ENCODE results near the gene SMARCE1.

SMARCE1 gene

GRCh38 chr17:40623419-40624210 lies 24.0 kb downstream of the SMARCE1 start:
- DNase-seq (ENCODE audit: low spot score), result no peak
- H3K4me1 Mint-ChIP-seq (ENCODE audit: low read depth), result peaks cover 53% of the 10 kb centered on the region
- no peak overlapping the region for H3K27ac Mint-ChIP-seq
- H3K36me3 Mint-ChIP-seq (ENCODE audit: low read depth), result peaks cover 16% of the 10 kb centered on the region
- no peak overlapping the region for H3K4me3 Mint-ChIP-seq
- H3K27me3 Mint-ChIP-seq (ENCODE audit: low read depth), result no peaks in the 10 kb centered on the region
- no peaks in the 10 kb centered on the region for H3K9me3 Mint-ChIP-seq

- Mint-ChIP-seq H3K27me3 (ENCODE audit: low read depth) (no peaks in the 10 kb centered on the region), H3K9me3 (no peaks in the 10 kb centered on the region), H3K4me3 (peak overlapping the region; percentile 62), H3K36me3 (ENCODE audit: low read depth) (peaks cover 11% of the 10 kb centered on the region), H3K4me1 (ENCODE audit: low read depth) (peaks cover 54% of the 10 kb centered on the region), H3K27ac (peak overlapping the region; percentile 76)
- DNase-seq (ENCODE audit: low spot score), result peak; percentile 39
These were observed 25.1 kb downstream of the SMARCE1 start for GRCh38 chr17:40622509-40622928.

DNA sequence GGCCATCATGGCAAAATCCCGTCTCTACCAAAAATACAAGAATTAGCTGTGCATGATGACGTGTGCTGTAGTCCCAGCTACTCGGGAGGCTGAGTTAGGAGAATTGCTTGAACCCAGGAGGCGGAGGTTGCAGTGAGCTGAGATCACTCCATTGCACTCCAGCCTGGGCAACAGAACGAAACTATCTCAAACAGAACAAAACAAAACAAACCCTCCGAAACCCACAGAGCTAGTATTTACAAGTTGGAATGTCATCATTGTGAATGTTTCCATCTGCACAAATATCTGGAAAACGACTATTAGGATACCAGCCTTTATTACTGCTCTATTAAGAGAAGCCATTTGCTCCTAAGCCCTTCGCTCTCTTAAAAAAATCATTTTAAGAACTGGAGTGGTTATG lies 26.0 kb downstream of the SMARCE1 start:
- H3K4me3 Mint-ChIP-seq, result no peak overlapping the region
- no peak overlapping the region for H3K27ac Mint-ChIP-seq
- H3K9me3 Mint-ChIP-seq, result no peaks in the 10 kb centered on the region
- no peaks in the 10 kb centered on the region for H3K27me3 Mint-ChIP-seq (ENCODE audit: low read depth)
- H3K36me3 Mint-ChIP-seq (ENCODE audit: low read depth), result peaks cover 3% of the 10 kb centered on the region
- no peak for DNase-seq (ENCODE audit: low spot score)
- H3K4me1 Mint-ChIP-seq (ENCODE audit: low read depth), result peaks cover 59% of the 10 kb centered on the region

DNA sequence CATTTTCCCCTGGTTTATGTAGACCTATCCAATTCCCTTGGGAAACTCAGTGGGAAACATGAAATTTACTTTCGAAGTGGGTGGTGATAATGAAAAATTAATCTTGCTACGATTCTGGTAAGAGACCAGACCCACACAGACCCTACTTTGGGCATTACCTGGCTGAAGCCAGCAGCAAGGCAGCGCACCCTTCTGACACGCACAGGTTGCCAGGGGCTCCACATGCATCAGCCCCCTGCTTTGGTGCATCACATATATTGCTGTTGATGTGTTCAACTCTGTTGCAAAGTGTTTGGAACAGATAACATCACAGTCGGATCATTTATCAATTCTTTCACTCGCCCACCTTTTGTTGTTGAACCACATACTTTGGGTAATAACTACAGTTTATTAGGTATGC lies 26.6 kb downstream of the SMARCE1 start:
- no peaks in the 10 kb centered on the region for H3K9me3 Mint-ChIP-seq
- no peak overlapping the region for H3K27ac Mint-ChIP-seq
- DNase-seq (ENCODE audit: low spot score), result no peak
- H3K27me3 Mint-ChIP-seq (ENCODE audit: low read depth), result no peaks in the 10 kb centered on the region
- H3K4me3 Mint-ChIP-seq, result peak overlapping the region; percentile 18
- H3K4me1 Mint-ChIP-seq (ENCODE audit: low read depth), result peaks cover 59% of the 10 kb centered on the region
- H3K36me3 Mint-ChIP-seq (ENCODE audit: low read depth), result peaks cover 2% of the 10 kb centered on the region

DNA sequence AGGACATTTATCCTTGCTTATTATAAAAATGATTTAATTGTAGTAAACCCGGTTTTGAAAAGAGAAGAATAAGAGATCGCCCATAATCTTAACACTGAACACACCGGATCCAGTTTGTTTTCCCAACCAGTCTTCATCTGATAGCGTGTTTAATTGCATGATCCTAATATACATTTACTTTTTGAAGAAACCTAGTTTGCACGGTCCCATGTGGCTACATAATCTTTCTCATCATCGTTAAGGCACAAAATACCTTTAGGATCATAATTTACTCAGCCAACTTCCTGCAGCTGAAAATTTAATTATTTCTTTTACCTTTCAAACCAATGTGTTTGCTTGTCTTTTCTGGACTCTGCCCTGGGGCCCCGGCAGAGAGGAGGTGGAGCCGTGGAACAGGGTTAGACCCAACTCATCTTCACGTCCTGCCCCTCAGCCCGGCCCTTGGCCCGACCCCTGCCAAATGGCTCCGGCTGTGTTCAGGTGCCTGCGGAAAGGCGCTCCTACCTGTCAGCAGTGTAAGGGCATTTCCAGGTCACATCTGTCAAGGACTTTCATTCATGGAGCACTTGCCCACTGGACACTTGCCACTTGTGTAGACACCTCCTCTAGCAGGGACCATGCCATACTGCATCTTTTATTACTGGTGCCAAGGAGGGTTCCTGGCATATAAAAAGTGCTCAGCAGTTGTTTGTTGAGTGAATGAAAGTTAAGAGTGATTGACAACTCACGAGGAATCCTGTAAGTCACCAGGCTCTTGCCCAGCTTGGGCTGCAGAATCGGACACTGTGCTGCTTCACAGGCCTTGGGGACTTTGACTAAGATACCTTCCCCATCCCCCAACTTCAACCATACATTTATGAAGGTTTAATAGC lies 28.6 kb downstream of the SMARCE1 start:
- no peak overlapping the region for H3K27ac Mint-ChIP-seq
- peak overlapping the region; percentile 78 for H3K4me3 Mint-ChIP-seq
- H3K27me3 Mint-ChIP-seq (ENCODE audit: low read depth), result no peaks in the 10 kb centered on the region
- H3K36me3 Mint-ChIP-seq (ENCODE audit: low read depth), result no peaks in the 10 kb centered on the region
- no peaks in the 10 kb centered on the region for H3K9me3 Mint-ChIP-seq
- H3K4me1 Mint-ChIP-seq (ENCODE audit: low read depth), result peaks cover 56% of the 10 kb centered on the region
- no peak for DNase-seq (ENCODE audit: low spot score)

- H3K4me3 Mint-ChIP-seq, result no peak overlapping the region
- no peaks in the 10 kb centered on the region for H3K36me3 Mint-ChIP-seq (ENCODE audit: low read depth)
- no peaks in the 10 kb centered on the region for H3K27me3 Mint-ChIP-seq (ENCODE audit: low read depth)
- DNase-seq (ENCODE audit: low spot score), result no peak
- H3K9me3 Mint-ChIP-seq, result no peaks in the 10 kb centered on the region
- peaks cover 57% of the 10 kb centered on the region for H3K4me1 Mint-ChIP-seq (ENCODE audit: low read depth)
- no peak overlapping the region for H3K27ac Mint-ChIP-seq
These were observed 29.9 kb downstream of the SMARCE1 start for GRCh38 chr17:40617678-40618240.

DNA sequence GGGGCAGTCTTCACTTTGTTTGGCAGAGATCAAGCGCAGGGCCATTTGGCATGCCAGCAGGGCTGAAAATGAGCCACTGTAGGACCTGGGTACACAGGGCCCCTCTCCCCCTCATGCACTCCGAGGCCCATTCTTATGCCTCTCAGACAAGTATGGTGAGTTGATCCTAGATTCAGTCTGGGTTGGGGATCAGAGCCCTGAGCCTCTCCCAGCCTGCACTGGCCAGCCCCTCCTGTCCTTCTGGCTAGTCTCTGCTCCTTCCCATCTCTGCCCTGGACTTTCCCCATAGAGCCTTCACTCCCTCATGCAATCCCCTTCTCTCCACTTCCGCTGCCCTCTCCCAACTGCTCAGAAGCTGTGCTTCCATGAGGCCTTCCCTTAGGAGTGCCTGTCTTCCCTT lies 31.0 kb downstream of the SMARCE1 start:
- Mint-ChIP-seq H3K9me3 (no peaks in the 10 kb centered on the region), H3K27me3 (ENCODE audit: low read depth) (no peaks in the 10 kb centered on the region), H3K27ac (peak overlapping the region; percentile 37), H3K4me3 (no peak overlapping the region), H3K4me1 (ENCODE audit: low read depth) (peaks cover 55% of the 10 kb centered on the region), H3K36me3 (ENCODE audit: low read depth) (no peaks in the 10 kb centered on the region)
- DNase-seq (ENCODE audit: low spot score), result no peak

GRCh38 chr17:40615841-40616476 lies 31.7 kb downstream of the SMARCE1 start:
- Mint-ChIP-seq H3K4me1 (ENCODE audit: low read depth) (peaks cover 54% of the 10 kb centered on the region), H3K27me3 (ENCODE audit: low read depth) (no peaks in the 10 kb centered on the region), H3K9me3 (no peaks in the 10 kb centered on the region), H3K36me3 (ENCODE audit: low read depth) (no peaks in the 10 kb centered on the region), H3K4me3 (no peak overlapping the region), H3K27ac (no peak overlapping the region)
- DNase-seq (ENCODE audit: low spot score), result no peak

DNA sequence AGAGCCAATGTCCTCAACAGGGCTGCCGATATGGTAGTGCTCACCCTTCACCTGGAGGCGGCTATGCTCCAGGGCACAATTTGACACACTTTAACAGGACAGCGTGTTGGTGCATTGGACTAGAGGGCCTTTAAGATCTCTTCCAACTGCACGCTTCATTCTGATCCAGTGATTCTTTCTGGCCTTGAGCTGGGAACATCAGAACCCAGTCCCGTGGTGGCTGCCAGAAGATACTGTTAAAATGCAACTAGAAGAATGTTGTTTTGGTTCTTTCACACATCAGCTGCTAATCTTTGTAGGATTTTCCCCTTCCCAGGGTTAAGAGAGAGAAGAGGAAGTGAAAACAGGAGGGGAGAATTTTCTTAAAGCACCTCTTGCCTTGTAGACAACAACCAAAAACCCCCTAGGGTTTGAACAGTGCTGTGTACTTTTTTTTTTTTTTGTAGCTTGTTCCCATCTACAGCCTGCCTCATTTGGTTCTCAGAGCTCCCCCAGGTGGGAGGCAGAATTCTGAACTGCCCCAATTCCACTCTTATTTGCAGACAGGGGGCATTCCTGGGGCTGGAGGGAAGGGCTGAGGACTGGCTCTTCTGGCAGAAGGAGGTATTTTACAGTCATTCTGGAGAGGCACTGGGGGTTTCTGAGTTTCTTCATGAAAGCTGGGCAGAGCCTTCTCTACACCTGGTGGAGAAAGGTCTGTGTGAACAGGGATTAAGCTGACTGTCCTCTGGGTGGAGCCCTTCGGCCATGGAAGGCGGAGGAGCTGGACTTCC lies 32.4 kb downstream of the SMARCE1 start:
- peaks cover 53% of the 10 kb centered on the region for H3K4me1 Mint-ChIP-seq (ENCODE audit: low read depth)
- H3K27ac Mint-ChIP-seq, result peak overlapping the region; percentile 56
- H3K4me3 Mint-ChIP-seq, result peak overlapping the region; percentile 53
- no peaks in the 10 kb centered on the region for H3K27me3 Mint-ChIP-seq (ENCODE audit: low read depth)
- no peaks in the 10 kb centered on the region for H3K36me3 Mint-ChIP-seq (ENCODE audit: low read depth)
- H3K9me3 Mint-ChIP-seq, result no peaks in the 10 kb centered on the region
- DNase-seq (ENCODE audit: low spot score), result no peak

DNA sequence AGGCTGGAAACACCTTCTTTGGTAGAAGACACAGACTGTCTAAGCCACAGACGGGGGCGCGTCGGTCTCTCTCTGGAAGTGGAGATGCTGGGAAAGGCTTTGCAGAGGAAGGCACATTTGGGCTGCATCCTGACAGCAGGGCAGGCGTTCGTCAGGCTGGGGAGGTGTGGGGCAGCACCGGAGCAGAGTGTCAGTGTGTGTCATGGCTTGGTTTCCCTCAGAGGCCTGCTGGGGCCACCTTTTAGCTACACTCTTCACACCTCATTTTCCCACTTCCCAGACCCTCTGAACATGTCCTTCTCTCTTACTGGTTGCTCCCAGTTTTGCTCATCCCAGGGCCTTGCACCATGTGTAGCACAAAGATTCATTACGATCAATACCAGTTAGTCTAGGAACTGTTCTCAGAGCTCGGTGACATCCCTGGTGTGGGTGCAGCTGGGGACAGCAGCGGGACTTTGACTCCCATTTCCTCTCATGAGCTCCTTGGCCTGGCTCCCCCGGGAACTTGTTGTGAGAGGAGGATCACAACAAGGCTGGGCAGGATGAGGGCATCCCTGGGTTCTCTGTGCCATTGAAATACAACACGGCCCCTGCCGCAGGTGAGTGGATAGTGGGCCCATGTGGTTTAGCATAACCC lies 33.1 kb downstream of the SMARCE1 start:
- Mint-ChIP-seq H3K27me3 (ENCODE audit: low read depth) (no peaks in the 10 kb centered on the region), H3K4me1 (ENCODE audit: low read depth) (peaks cover 52% of the 10 kb centered on the region), H3K36me3 (ENCODE audit: low read depth) (no peaks in the 10 kb centered on the region), H3K27ac (peak overlapping the region; percentile 56), H3K4me3 (peak overlapping the region; percentile 53), H3K9me3 (no peaks in the 10 kb centered on the region)
- no peak for DNase-seq (ENCODE audit: low spot score)

- Mint-ChIP-seq H3K9me3 (no peaks in the 10 kb centered on the region), H3K27ac (peak overlapping the region; percentile 80), H3K36me3 (ENCODE audit: low read depth) (no peaks in the 10 kb centered on the region), H3K4me3 (peak overlapping the region; percentile 70), H3K27me3 (ENCODE audit: low read depth) (no peaks in the 10 kb centered on the region), H3K4me1 (ENCODE audit: low read depth) (peaks cover 57% of the 10 kb centered on the region)
- DNase-seq (ENCODE audit: low spot score), result no peak
These were observed 34.0 kb downstream of the SMARCE1 start for GRCh38 chr17:40613467-40614154.

GRCh38 chr17:40612599-40613244 lies 34.9 kb downstream of the SMARCE1 start:
- Mint-ChIP-seq H3K27ac (peak overlapping the region; percentile 80), H3K27me3 (ENCODE audit: low read depth) (no peaks in the 10 kb centered on the region), H3K4me3 (peak overlapping the region; percentile 70), H3K36me3 (ENCODE audit: low read depth) (no peaks in the 10 kb centered on the region), H3K4me1 (ENCODE audit: low read depth) (peaks cover 63% of the 10 kb centered on the region), H3K9me3 (no peaks in the 10 kb centered on the region)
- no peak for DNase-seq (ENCODE audit: low spot score)

Measured in T-helper 2 cell treated with Interferon-gamma antibody and Interleukin-4, amounts not matched to agents 5 μg/mL and 100 μg/mL, for 36 hours (primary cell).